Stimulated activated CD8-positive, alpha-beta memory T cell treated with anti-CD3 and anti-CD28 coated beads, Interleukin-4, amount 100 ng/mL, for 4 hours (primary cell): ENCODE measurements around the gene ADGRA1.
"Not testable (repeated sequence)": the region's sequence is repeated elsewhere in the genome, so short reads cannot be mapped to it uniquely, and the experiment has no call there.

ENCODE experiments used
- DNase-seq, 2 donors: peaks; one replicate each; pipeline ENCODE4 v3.0.0-alpha.2; 2020; ENCODE audit warnings: low read depth in 2 of 2, low spot score in 1 of 2

ADGRA1 gene

DNA sequence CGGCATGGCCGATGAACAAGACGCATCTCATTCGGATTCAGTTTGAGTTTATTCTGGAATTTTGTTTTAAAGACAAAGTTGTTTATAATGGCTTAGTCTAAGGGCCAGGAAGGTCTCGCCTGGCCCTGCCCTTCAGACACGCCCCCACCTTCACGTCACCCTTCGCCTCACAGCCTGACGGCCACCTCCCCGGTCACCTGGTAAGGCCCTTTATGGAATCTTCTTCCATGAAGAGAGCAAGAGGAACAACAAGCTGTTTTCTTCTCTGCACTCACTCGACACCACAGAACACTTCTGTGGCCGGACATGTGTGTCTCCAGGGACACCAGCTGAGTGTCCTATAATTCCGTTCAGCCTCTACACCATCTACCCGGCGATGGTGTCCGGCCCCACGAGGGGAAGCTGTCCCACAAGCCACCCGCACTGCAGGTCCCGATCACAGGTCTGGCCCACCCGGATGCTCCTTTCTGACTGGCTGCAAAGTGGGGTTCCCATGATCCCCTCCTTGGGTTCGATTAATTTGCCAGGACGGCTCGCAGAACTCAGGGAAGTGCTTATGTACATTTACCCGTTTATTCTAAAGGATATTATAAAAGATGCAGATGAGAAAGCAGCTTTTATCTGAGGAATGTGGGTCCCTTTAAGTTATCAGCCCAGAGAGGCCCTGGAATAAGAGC lies 54.9 kb downstream of the ADGRA1 start:
- no peak for DNase-seq

DNA sequence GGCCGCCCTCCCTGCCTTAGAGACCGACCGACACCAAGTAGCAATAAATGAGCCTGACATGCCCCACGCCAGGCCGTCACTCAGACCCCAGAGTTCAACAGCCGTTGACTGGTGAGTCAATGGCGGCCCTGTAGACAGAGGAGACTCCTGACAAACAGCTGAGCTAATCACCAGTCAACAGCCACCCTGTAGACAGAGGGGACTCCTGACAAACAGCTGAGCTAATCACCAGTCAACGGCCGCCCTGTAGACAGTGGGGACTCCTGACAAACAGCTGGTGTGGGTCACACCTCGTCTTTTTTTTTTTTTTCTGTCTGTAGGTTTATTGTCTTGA lies 55.4 kb downstream of the ADGRA1 start:
- no peak for DNase-seq

DNA sequence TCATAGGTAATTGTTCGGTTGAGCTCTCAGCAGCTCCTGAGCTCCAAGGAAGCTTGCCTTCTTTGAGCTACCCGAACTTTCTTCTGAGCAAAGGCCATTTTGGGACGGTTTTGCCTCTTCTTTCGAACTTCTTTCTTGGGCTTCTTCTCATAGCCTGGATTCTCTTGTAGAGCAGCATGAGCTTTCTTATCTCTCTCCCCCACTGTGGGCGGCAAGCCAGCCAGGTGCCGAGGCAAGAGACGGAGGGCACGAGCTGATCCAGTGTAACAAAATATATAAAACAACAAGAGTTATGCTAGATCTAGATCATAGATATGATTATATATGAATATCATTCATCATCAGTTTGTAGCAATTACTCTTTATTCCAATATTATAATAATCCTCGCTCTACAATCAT lies 55.8 kb downstream of the ADGRA1 start:
- DNase-seq, result no peak

DNA sequence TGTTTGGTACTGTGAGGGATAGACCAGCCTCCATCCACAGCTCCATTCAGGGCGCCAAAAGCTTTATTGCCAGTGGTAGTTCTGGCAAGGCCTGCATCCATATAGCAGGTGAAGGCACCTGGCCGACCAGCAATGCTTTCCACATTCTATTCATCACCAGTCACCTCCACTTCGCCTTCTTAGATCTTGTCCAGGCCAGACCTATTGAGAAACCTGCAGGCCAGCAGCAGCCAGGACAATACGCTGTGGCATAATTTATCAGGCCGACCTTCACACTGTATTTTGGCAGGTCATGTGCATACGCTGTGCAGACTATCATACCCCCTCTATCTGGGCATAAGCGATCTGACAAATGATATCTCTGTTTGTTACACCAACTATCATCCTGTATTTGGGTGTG lies 57.0 kb downstream of the ADGRA1 start:
- DNase-seq, result no peak

DNA sequence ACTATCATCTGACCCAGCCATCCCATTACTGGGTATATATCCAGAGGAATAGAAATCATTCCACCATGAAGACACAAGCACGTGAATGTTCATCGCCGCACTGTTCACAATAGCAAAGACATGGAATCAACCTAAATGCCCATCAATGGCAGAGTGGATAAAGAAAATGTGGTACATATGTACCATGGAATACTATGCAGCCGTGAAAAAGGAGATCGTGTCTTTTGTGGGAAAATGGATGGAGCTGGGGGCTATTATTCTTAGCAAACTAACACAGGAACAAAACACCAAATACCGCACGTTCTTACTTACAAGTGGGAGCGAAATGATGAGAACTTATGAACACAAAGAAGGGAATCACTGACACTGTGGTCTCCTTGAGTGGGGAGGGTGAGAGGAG lies 62.5 kb downstream of the ADGRA1 start:
- no peak for DNase-seq

DNA sequence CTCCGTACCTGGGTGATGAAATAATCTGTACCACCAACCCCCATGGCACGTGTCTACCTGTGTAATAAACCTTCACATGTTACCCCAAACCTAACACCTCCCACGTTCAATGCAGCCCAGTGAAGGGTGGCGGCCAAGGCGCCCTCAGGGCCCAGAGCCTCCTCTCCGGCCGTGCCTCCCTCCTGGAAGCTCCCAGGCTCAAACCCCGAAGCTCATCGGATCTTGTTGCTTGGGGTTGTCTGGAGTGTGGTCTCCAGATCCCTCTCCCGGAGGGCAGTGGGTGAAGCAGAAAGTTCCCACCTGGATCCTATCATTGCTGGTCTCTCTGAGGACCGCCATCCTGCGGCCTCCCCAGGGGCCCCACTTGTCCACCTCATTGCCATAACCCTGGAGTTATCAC lies 62.9 kb downstream of the ADGRA1 start:
- no peak for DNase-seq

DNA sequence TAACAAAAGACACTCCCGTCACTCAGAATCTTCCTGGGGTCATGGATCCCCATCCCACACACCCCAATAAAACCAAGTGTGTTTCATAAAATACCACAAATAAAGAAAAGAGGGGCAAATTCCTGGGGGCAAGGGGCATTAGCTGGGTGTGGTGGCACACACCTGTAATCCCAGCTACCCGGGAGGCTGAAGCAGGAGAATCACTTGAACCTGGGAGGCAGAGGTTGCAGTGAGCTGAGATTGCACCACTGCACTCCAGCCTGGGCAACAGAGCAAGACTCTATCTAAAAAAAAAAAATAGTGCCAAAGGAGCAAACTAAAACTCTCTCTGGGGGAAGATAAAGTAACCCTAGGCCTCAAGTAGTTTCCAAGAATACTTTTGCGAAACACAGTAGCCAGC lies 63.3 kb downstream of the ADGRA1 start:
- DNase-seq, result not testable (repeated sequence)

DNA sequence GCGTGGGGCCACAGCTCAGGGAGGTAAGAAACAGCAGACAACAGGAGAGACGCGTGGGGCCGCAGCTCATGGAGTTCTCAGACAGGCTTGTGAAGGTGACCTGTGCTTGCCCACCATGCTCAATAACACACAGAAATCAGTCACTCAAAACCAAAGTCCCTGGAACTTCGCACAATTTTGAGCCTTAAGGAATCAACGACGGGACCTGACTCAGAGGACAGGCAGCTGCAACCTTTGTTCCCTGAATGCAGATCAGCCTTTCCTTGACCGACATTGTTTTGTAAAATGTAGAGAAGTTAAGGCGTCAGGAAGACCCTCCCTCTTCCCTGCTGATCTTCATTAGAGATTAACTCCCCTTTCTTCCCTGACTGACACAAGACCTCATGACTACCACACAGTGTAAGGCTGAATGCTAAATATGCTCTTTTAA lies 63.8 kb downstream of the ADGRA1 start:
- no peak for DNase-seq

DNA sequence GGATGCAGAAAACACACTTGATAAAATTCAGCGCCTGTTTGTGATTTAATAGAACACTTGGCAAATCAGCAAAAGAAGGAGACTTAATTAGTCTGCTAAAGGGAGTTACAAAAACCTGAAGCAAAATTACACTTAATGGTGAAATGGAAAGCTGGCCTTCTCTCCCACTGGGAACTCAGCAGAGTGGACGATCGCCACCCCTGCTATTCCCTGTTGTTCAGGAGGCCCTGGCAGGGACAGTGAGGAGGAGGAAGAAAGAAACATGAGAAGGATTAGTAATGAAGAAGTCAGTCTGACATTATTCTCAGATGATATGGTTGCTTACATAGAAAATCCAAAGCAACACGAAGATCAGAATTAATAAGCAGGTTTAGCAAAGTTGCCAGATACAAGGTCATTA lies 66.7 kb downstream of the ADGRA1 start:
- DNase-seq, result no peak

DNA sequence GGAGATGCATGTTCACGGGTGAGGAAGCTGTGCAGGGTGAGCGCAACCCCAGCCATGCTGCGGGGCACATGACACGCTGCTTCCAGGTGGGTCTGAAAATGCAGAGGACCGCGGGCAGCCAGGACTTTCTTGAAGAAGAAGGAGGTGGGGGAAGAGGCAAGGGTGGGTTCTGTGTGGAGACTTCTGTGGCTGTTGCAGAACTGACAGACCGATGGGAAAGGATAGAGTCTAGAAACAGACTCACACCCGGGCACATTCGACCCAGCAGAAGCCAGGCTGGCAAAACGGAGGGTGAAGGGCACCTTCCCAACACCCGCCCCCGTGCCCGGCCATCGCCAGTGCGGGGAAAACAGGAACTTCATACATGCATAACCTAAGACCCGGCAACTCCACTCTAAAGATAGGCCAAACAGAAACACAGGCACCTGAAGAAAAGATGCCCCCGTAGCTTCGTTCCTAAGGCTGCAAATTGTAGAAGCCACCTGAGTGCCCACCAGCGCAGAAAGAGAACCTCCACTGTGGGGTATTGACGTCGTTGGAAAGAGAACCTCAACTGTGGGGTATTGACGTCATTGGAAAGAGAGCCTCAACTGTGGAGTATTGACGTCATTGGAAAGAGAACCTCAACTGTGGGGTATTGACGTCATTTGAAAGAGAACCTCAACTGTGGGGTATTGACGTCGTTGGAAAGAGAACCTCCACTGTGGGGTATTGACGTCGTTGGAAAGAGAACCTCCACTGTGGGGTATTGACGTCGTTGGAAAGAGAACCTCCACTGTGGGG lies 67.5 kb downstream of the ADGRA1 start:
- no peak for DNase-seq

DNA sequence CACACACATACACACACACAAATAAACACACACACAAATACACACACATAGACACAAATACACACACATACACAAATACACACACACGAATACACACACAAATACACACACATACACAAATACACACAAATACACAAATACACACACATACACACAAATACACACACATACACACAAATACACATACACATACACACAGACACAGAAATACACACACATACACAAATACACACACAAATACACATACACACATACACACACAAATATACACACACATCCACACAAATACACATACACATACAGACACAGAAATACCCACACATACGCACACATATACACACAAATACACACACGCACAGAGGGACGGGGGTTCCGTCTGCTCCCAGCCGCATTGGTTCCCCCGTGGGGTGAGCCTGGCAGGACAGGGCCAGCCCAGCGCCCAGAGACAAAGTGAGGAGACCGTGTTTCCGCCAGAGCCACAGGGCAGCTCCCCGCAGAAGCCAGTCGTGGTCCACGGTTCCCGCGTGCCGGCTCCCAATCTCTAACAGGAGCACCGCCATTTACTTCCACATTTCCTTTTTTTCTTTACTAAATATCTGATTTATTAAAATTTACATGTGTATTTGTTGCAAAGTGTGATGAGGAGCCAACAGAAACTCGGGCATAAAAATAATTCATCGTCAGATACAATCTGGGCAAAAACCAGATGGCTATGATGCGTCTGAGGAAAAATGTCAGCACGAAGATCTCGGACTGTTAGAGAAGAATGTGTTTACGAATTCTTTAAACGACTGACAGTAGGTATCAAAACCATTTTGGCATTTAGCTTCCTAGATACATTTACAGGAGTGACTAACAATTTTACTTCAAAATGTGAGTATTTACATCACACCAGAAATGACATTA lies 69.2 kb downstream of the ADGRA1 start:
- DNase-seq, result no peak

DNA sequence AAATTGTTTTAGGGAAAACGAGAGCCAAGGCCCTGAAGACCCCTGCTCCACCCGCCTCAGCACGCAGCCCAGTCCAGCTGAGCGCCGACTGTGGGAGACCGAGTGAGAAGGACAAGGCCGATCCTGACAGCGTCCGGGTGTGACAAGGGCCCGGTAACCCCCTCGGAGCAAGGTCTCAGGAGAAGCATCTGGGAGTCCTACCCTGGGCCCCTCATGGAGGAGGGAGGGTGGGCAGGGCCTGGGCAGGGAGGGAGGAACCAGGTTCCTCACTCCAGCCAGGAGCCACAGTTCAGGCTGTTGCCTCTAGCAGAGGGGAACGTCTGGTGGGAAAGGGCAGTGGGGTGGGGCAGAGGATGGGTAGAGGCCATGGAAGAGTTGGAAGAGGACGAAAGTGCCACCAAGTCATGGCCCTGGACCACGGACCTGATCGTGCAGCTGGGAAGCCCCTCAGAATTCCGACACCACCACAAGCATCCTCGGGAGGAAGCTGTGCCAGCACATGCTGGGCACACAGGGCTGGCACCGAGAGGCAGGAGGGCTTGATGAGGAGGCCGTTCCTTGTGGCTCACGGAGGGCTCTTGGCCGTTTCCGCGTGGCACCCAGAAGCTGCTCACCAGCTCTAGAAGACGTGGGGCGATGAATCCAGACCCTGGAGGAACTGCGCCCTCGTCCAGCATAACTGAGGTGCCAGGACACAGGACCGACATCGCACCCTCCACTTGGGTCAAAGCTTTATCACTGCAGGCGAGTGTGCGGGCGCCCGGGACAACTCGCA lies 70.1 kb downstream of the ADGRA1 start:
- DNase-seq, result no peak

DNA sequence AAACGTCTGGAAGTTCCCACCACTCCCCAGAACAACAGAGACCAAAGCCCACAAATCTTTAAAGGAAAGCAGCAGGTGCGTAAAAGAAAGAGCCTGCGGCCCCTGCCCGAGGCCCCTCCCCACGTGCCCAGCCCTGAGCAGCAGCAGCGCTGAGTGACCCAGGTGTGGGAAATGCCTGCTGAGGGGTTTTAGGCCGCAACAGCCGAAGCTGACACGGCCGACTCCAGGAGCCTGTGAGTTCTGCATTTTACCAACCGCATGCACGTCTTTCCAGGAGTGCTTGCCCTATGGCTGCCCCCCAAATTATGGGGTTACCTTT lies 70.7 kb downstream of the ADGRA1 start:
- DNase-seq, result no peak

DNA sequence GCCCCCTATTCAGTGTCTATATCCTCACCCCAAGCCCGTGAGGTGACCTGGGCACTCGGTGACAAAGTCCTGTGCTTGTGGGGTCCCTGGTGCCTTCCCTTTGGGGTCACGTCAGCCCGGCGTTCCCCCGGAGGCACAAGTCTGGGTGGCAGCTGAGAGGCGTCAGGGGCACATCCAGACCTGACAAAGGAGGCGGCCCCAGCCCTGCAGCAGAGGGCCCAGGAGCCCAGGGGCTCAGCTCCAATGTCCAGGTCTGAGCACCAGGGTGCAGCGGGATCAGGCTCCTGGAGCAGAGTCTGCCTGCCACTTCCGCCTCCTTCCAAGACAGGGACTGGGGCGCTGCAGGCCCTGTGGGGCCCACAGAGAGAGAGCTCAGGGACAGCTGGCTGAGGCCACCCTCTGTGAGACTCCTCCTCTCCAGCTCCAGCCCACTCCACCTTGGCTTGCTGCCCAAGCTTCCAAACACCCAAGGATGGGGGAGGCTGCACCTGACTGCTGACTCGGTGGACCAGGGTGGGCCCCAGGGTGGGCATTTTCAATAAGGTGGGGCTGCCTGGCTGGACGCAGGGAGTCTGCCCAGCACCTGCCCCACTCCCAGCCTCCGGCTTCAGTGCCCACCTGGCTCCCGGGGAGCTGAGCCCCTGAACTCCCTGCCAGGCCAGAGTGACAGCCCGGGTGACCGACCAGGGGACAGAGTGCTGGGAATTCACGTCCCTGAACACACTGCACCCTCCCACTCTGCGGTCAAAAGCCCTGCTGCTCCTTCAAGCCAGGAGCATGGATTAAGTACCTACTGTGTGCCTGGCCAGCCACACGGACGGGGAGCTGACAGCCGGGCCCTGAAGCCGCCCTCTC lies 71.3 kb downstream of the ADGRA1 start:
- no peak for DNase-seq

DNA sequence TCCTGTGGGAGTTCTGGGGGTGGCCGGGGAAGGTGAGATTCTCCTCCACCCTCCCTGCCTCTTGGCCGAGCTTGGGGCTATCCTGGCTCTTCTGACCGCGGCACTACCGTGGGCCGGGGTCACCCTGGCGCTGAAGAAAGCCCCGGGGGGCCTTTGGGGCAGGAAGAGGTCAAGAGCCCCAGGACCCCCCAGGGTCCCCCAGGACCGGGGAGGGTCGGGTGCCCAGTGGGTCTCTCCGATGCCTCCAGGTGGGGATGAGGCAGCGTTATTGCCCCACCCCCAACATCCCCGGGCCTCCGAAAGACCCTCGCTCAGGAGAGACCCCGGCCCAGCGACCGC lies 71.9 kb downstream of the ADGRA1 start:
- no peak for DNase-seq

DNA sequence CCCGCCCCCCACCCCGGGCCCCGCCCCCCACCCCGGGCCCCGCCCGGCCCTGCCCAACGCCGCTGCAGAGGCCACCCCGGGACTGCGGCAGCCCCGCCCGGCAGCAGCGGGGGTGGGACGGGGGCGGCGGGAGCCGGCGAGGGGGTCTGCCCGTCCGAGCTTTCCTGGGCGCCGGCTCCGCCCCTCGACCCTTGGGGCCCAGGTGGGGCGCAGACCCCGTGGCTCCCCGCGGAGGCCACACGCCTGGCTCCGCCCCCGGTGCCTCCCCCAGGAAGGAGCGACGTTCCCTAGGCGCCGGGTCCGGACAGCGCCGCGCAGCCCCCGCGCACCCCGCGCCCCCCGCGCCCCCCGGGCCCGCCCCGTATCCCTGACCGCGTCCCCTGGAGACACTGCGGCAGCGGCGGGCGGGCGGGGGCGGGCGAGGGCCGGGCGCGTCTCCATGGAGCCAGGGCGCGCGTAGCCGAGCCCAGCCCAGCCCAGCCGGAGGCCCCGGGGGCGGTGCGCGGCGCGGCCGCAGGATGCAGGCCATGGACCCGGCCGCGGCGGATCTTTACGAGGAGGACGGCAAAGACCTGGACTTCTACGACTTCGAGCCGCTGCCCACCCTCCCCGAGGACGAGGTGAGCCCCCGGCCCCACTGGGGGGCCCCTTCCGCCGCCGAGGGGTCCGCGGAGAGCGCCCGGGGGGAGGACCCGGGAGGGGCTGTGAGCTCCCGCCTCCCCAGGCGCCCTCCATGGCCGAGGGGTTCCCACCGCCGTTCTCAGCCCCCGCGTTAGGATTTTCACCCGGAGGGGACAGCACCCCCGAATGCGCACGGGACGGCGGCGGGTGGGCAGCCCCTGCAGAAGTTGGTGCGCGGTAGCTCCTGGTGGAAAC lies 72.5 kb downstream of the ADGRA1 start, which contains the start of gene KNDC1:
Gene KNDC1, plus strand, starts transcription at position 270 of the 876 bp plus-strand sequence. Its CDS starts 249 bp downstream, at position 519.
- no peak for DNase-seq

DNA sequence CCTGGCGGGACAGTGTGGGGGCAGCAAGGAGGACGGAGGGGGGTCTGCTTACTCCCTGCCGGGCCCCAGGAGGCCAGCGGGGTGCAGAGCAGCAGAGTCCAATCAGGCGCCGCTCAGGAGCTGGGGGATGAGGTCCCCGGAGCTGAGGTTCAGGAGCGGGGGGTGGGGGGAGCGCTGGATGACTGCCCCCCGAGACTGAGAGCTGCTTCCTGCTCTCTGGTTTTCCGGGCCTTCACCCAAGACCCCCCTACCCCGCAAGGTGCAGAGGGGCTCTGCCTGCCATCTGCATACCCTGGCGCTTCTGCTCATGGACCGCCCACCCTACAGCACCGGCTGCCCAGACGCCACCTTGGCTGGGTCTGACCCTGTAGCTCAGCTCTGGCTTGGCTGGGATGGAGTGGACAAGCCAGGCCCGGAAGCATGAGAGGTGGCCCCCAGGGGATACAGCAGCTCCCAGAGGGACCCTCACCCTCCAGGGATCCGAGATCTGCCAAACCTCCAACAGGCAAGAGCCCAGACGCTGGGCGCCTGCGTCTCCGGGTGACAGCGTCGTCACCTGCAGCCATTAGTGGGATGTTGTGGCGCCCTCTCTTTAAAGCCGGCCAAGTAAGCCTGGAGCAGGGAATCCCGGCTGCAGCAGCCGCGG lies 73.2 kb downstream of the ADGRA1 start:
- DNase-seq, result no peak

DNA sequence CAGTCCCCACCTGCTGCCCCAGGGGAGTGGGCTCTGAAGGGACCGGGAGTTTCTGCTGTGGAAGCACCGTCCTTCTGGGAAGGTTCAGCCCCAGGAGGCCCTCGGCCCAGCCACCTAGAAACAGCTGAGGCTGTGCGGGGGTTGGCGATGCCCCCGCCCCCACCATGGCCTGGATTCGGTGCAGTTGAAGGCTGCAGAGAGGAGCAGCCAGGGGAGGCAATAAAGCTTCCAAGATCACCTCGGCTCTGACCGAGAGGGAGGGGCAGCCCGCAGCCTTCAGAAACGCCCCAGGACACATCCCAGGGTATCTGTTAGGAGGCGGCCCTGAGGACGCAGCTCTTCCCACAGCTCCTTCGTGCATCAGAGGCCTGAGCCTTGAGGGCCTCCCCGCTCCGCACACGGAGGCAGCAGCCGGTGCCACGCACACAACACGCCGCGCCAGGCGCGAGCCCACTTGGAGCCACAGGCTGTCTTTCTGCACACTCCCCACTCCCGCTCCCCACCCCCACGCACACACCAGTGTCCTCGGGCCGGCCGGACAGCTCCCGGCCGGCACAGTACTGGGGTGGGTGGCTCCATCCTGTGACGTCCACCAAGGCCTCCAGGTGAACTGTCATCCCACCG lies 73.9 kb downstream of the ADGRA1 start:
- no peak for DNase-seq
